NCI-H526 (cell line): ENCODE results near the gene MRPL49.
"Not testable (repeated sequence)": the region's sequence is repeated elsewhere in the genome, so short reads cannot be mapped to it uniquely, and the experiment has no call there.

ENCODE experiments used
- DNase-seq, 2 experiments: peaks; one replicate each; lab custom pipeline; 2025; lab: John Stamatoyannopoulos, UW

The MRPL49 gene

DNA sequence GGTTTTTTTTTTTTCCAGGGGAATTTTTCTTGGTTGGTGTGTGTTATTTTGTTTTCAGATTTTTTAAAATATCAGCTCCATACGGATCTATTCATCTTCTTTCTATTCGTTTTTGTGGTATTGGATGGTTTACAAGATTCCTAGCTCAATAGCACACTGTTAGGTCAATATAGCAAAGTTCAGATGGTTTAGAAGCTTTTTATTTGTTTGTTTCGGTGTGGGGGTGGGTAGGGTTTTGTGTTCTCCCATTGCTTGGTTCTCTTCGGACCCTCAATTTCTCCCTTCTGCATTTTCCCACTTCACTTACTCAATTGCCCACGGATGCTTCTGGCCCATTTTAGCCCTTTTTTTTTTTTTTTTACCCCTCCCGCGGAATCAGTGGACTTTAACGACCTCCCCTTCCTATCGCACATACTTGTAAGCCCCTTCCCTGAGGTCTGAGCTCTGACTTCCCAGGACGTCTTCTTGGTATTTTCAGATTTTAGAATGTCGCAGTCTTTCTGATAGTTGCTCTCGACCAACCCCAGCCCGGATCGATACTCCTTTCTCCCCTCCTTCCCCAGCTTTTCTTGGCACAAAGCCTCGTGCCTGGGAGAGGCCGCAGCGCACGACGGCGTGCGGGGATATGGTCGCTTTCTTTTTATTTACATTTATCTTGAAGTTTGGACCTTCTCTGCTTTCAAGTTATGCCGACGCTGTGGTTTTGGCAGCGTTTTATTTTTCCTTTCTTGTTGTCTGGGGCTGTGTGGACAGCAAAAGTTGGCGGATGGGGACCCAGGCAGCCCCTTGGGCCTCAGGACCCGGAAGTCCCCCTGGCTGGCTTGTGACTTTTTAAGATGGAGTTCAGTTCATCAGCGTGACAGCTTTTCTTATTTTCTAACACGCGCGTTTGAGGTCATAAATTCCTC, 43.5 kb downstream of the MRPL49 start:
- DNase-seq = no peak

DNA sequence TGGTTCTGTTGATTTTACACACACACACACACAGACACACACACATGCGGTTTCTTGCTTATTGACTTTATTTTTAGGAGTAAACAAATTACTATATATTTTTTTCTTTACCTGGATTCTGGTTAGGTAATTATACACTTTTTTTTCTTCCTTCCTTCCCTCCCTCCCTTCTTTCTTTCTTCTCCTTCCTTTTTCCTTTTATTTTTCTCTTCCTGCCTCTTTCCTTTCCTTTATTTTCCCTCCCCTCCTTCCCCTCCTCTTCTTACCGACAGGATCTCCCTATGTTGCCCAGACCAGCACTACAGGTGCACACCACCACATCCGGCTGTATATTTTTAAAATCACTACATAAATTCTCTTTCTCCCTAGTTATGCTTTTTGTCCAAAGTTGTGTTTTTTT, 44.8 kb downstream of the MRPL49 start:
- DNase-seq = no peak

DNA sequence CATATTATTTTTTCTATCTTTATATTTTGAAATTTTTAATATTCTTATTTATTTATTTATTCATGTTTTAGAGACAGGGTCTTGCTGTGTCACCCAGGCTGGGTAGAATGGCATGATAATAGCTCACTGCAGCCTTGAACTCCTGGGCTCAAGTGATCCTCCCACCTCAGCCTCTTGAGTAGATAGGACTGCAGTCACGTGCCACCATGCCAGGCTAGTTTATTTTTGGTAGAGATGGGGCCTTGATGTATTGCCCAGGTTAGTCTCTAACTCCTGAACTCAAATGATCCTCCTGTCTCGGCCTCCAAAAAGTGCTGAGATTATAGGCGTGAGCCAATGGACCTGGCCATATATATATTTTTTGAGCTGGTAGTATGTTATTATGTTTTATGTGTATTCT, 45.5 kb downstream of the MRPL49 start:
- no peak for DNase-seq

DNA sequence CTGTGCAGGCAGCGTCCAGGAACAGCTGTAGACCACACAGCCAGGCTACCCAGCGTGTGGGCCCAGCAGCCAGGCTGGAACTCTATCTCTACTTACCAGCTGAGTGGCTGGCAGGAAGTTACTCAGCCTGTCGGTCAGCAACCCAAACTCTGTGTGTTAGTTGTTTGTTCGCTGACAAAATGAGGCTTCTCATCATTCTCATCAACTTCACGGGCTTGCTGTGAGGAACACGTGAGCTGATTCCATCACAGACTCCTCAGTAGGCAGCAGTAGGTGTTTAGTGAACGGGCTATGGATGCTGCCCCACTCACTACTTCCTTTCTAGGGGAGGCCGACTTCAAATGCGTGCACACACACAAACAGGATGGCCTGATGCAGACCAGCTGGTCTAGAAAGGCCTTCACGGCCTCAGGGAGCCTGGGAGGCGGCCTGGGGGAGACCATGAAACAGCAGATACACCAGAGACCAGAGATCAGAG, 47.1 kb downstream of the MRPL49 start:
- no peak for DNase-seq

DNA sequence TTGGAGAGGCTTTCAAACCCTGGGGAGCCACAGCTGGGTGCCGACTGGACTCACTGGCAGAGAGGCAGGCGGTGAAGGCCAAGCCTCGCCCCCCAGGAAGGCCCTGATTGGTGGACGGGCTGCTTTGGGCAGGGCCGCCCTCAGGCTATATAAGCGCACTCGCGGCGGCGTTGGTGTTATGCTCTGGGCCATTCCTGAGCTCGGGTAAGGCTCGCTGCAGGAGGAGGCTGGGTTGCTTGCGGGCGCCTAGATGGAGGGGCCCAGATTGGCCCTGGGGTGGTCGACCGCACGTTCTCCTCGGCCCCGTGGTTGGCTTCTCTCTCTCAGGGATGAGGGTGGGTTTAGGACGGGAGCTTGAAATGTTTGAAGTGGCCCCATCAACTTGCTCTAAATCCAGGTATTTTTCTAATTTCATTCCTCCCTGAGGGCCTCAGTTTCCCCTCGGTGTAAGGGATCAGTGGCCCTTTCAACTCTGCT, 48.0 kb downstream of the MRPL49 start, which contains the start of gene SPDYC:
SPDYC (plus strand) TSS at position 176 of the 477 bp plus-strand sequence. CDS start 1,125 bp downstream, outside the sequence.
- no peak for DNase-seq

DNA sequence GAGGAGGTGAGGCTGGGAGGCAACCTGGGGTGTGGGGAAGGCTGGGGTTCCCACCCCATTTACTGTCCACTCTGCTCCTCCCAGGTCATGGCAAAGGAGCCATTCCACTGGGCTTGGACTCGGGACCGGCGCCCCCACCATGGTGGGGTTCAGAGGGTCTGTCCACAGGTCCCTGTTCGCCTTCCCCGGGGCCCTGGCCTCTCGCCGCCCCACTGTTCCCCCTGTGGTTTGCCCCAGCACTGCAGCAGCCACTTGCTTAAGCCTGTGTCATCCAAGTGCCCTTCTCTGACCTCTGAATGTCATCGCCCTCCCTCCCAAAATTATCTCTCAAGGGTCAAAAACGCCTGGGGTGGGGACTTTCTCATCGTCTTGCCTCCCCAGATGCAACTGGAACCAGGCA, 50.5 kb downstream of the MRPL49 start:
- DNase-seq = no peak

DNA sequence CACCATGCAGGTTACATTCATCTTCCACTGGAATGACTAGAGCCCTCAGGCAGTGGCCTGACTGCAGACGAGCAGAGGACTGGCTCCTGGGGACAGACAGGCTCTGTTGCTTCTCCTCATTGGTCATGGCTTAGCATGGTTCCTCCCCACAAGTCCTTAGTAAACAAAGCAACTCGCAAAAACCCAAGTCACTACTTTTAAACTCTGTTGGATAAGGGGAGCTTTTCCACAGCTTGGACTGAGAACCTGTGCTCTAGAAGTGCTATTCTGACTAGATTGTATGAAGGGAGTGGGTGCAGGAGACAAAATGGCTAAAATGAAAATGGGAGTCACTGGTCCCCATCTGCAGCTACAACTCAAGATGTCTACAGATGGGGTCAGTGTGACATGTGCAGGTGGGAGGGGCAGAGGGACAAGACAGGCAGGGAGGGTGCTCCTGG, 52.5 kb downstream of the MRPL49 start:
- not testable (repeated sequence) for DNase-seq
